Stimulated activated CD8-positive, alpha-beta memory T cell treated with anti-CD3 and anti-CD28 coated beads, Interleukin-12 subunit alpha, Interleukin-12 subunit beta, amount 100 ng/mL, for 24 hours (primary cell): ENCODE results near the gene PGA5.

ENCODE experiments used
- DNase-seq: peaks from one replicate; pipeline ENCODE4 v3.0.0-alpha.2; 2020; ENCODE audit errors: extremely low read depth

The PGA5 gene

GRCh38 chr11:61294717-61295595 is 54.0 kb downstream of the PGA5 start, which contains the start of gene VWCE:
Gene VWCE, minus strand, starts transcription at chr11:61295316. Its CDS starts 279 bp downstream, at chr11:61295037.
- DNase-seq, result peak; percentile 31

GRCh38 chr11:61295596-61295926 is 54.6 kb downstream of the PGA5 start:
- no peak for DNase-seq

GRCh38 chr11:61297341-61297740 is 56.4 kb downstream of the PGA5 start:
- DNase-seq, result no peak

- no peak for DNase-seq
Measured at GRCh38 chr11:61297746-61298145, 56.8 kb downstream of the PGA5 start.

- no peak for DNase-seq
Measured at GRCh38 chr11:61298663-61299244, 57.8 kb downstream of the PGA5 start.
